GM19395 (cell line): ENCODE data around the gene ANKEF1.
"Not testable (repeated sequence)": the region's sequence is repeated elsewhere in the genome, so short reads cannot be mapped to it uniquely, and the experiment has no call there.

ENCODE experiments used
- ATAC-seq: cut with Tn5 transposase; IDR thresholded peaks from one replicate; pipeline ENCODE4 v1.9.1; 2021; ENCODE audit warnings: mild to moderate bottlenecking, moderate library complexity; ENCODE audit not compliant: unreplicated experiment

The ANKEF1 gene

GRCh38 chr20:10031451-10032215 lies 3.2 kb upstream of the ANKEF1 start:
- not testable (repeated sequence) for ATAC-seq

- ATAC-seq, result not testable (repeated sequence)
These were observed 2.5 kb upstream of the ANKEF1 start for GRCh38 chr20:10032269-10032668.

DNA sequence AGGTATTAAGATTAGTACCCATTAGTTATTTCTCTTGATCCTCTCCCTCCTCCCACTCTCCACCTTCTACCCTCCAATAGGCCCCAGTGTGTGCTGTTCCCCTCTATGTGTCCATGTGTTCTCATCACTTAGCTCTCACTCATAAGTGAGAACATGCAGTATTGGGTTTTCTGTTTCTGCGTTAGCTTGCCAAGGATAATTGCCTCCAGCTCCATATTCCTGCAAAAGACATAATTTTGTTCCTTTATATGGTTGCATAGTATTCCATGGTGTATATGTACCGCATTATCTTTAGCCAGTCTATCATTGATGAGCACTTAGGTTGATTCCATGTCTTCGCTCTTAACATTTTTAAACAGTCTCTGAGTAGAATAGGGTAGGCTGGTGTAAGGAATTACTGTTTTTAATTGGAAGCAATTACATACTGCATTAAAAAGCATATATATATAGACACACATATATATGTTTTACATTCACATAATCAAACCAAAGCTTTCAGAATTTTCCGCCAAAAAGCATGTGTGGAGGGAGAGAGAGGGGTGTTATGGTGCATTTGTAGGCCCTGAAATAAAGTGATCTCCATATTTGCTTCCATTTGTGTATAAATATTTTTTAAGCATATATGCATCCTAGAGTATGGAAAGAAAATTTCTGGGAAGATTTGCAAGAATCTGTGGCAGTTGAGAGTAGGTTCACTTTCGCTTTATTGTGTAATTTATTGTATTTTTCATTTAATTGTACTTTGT lies 709 bp upstream of the ANKEF1 start:
- ATAC-seq, result no peak

GRCh38 chr20:10036321-10036720 lies 1.5 kb downstream of the ANKEF1 start:
- ATAC-seq, result not testable (repeated sequence)

DNA sequence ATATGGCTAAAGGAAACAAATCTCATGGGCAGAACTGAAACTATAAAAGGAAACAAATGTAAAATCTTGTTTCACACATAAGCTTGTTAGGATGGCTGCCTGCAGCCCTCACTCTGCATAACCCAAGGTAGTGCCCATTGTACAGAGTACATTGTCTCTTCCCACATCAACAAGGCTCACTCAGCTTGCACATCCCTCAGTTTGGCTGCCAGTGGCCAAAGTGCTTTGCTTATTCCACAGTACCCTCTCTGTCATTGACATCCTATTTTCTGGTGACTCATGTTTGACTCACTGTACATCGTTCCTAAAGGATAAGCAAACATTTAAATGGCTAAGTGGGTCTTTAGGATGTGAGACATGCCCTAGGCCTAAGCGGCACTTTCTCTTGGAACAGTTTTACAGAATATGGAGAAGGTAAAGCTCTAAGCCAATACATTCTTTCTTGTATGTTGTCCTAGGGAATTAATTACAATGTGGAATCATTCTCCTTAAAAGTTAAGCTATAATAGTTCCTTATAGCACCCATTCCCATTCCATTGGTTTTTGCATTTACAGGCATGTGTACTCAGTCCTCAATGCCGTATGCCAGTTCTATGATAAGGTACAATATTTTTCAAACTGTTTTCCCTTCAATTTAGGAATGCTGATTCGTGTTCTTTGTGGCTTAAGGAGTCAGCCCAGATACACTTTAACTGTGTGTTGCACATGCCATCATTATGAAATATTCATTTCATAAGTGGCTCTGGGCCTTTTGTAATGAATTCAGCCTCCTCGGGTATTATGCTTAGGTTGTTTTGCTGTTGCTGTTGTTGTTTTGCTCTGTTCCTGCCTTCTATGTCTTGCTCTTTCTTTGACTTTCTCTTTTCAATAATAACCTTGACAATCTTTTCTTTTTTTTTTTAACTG lies 5.5 kb downstream of the ANKEF1 start:
- ATAC-seq, result no peak

DNA sequence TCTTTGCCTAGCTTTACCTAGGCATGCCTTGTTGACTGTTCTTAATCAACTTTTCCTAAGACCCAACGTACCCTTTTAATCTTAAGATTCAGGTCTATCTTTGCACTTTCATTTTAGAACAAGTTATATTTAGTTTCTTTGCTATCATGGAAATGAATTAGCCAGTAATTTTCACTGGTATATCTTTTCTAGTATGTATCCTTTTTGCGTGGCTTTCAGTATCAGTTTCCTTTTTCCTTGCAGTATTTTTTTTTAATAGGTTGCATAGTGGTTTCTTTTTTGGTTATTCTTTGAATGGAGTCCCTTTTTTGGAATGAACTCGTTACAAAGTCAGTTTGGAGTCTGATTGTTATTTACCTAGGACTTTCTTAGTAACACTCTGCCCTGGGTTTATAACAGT lies 7.3 kb downstream of the ANKEF1 start:
- no peak for ATAC-seq

DNA sequence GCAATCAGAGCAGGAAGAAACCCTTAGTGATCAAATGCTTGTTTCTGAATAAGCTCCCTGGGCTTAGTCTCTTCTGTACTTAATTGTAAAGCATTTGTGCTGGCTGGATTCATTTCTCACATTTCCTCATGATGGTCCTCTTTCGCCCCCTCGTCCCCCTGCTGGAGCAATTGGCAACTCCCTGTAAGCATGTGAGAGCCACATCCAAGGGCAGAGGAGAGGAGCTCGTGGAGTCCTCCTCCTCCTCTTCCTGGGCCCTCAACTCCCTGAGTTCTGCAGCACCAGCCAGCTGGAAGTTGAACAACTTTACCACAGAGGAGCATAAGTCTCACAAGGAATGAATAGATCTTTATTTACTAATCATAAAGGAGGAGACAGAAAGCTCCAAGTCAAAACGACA lies 12.6 kb downstream of the ANKEF1 start:
- no peak for ATAC-seq

DNA sequence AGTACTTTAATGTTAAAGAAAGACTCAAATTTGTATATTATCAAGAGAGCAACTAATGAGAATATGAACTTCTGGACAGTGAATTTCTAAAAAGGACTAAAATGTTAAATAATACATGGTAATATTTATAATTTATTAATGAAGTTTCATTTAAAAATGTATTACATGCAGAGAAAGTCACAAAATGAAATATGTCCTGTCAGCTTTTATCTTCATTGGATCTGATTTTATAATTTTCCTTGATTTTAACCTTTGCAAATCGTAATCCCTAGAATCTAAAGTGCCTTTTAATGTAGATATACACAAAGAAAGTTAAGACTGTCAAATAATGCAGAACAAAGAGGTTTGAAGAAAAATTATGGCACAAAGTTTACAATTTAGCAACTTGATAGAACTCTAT lies 16.4 kb downstream of the ANKEF1 start:
- no peak for ATAC-seq

GRCh38 chr20:10059006-10059405 lies 24.2 kb downstream of the ANKEF1 start:
- no peak for ATAC-seq

- peak; percentile 81 for ATAC-seq
These were observed 25.4 kb downstream of the ANKEF1 start for GRCh38 chr20:10060226-10060625.

DNA sequence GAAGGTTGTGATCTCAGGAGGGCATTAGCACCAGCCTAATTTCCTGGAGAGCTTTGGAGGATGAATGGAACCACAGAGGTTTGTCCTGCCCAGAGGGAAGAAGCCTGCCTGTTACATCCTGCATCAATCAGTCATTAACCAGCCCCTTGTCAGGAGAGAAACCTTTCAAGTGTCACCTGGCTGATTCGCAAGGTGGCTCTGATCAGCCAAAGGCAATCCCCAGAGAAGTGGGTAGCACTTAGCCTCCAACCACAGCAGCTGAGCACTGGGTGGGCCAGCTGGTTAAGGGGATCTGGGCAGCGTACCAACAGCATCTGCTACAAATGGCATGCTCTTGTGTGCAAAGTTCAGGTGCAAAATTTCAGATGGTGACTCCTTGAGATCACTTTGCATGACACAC lies 26.9 kb downstream of the ANKEF1 start:
- ATAC-seq, result no peak

DNA sequence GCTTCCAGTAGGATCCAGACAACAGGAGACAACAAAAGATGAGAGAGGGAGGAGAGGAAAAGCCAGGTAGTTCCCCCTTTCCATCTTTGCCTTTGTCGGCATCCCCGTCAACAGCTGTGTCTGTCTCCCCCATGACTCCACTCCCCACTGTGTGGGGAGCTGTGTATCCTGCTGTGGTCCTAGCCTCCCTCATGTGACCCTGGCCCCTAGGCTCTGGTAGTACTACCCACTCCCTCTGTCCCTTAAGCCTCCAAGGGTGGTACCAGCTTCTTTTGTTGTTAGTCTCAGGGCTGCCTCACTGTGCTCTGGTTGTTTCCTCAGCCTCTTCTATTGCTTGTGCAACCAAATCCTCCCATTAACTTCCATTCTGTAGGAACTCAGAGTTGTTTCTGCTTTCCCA lies 28.7 kb downstream of the ANKEF1 start:
- ATAC-seq, result no peak

DNA sequence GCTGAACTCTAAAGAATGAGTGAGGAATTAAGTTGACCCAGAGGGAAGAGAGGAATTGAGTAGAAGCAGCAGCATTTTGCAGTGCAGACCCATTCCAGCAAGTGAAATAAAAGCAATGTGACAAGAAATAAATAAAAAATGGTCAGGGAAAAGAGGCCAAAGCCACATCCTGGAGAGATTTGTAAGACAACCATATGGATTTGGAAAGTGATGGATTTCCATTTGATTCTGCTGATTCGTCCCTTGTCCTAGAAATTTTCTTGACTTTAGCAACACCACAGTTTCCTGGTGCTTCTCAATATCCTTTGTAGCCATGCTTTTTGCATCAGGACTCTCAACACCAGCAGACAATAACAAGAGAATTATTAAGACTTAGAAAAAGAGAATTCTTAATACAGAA lies 29.8 kb downstream of the ANKEF1 start:
- no peak for ATAC-seq

- no peak for ATAC-seq
These were observed 30.5 kb downstream of the ANKEF1 start for GRCh38 chr20:10065154-10065833.

- no peak for ATAC-seq
These were observed 32.5 kb downstream of the ANKEF1 start for GRCh38 chr20:10067321-10067720.

GRCh38 chr20:10074513-10074912 lies 39.7 kb downstream of the ANKEF1 start:
- ATAC-seq, result no peak

DNA sequence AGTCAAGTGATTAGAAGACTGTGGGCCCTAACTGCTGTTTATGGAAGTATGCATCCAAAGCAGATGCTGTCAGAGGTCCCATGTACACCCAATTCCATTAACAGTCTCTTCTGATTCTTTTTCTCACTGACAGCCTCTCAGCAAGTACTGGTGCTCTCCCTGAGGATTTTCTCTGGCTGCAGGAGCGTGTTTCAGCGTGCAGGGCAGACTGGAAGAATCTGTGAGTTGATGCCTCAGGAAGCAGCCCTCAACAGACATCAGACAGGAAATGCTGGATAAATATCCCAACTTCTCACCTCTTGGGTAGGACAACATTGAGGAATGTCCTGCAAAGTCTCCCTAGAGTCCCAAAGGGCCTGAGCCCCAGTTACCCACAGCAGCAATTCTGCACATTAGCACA lies 40.8 kb downstream of the ANKEF1 start:
- ATAC-seq, result no peak

DNA sequence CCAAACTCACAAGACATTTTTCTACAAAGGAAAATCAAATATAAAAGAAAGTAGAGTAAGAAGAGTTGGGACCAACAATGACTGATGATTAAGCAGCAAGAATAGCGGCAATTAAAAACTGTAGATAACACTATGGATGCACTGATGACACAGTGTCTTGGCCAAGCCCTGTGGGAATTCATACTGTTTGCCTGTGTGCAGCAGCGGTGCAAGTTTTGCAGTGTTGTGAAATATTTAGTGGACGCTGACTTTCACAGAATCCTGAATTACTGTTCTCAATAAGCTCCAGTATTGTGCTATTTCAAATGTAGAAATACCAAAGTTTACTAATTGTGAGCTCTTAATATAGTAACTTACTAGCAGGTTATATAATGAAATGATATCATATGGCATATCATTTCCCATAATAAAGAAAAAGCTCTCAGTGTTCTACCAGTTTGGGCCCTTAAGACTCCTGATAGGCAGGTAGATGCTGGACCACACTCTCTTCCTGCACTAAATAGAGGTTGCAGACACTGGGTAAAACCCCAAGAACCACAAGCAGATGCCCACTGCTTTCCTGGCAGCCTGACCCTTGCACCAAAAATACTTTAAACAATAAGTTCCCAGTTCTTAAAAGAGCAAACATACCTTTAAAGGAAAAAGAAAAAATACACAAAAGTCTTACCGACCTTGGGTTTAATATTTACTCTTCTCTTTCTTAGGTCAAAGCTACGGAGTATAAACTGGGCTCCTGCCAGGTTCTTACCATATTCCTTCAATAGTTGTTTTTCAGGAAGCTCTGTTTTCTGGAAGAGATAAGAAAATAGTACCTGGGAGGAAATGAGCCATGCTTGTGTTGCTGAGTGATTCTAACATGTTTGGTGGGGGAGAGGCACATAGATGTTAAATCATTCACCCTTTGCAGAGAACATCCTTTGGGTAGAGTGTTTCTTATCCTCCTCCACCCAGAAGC lies 41.6 kb downstream of the ANKEF1 start:
- no peak for ATAC-seq

DNA sequence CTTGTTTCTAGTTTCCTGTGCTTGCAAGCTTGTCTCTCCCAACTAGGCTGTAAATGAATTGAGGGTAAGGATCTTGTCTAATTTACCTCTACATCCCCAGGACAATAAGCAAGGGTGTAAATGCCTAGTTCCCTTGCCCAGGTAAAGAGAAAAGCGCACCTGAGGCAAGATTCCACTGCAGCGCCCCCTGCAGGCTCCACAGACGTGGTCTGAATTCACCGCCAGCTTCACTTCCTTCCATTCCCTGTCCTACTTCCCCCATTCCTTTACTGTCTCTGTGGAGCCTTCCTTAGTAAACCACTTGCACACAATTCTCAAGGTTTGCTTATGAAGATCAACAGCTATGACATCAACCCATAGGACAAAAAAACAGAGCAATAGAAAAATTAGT lies 42.3 kb downstream of the ANKEF1 start:
- ATAC-seq, result no peak

- ATAC-seq, result no peak
These were observed 43.1 kb downstream of the ANKEF1 start for GRCh38 chr20:10077886-10078285.
